Measurements from ENCODE around the gene PLOD1. TPM values are rescaled to one million over a fixed set of nuclear protein-coding genes. Genes with fewer than 3 reads are reported as not detected.

Gene PLOD1
- total and polyA plus RNA-seq, 12 donors = 27.3 to 102 (median 48.5) TPM

DNA sequence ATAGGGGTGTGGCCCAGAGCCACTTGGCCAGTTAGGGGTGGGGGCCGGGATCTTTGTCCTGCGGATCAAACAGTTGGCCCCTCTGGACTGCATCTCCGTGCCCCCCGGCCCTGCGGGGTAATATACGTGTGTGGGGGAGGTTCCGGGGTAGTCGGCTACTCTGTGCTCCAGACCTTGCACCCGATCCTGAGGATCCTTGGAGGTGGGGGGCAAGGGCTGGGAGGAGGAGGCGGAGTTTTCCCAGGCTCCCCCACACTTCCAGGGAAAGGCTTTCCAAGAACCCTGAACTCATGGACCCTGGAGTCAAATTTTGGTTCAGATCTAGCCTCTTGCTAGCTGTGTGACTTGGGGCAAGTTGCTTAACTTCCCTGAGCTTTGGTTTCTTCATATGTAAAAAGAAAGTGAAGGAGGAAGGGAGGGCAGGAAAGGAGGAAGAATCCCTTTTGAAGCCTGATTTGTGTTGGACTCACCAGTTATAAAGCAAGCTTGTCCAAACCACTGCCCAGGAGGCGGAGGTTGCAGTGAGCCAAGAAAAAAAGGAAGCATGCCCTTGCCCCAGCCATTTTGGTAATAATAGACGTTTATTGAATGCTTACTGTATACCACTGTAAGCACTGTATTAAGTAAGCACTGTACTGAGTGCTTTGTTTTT lies 85.5 kb downstream of the PLOD1 start:
- peak overlapping the region; percentile 77 to 98 (median 90) for H3K4me3 ChIP-seq
- intact Hi-C loops (cut with DNase I) = loop anchor here in 3 of 10 donors (5.0 to 10.0 kb wide), 3 partner anchors 48 to 185 kb away; partner anchors contain the start of gene NPPA (in 1 of the 3)
- H3K27me3 ChIP-seq = no peaks in the 10 kb centered on the region
- H3K36me3 ChIP-seq = peaks cover 0 to 36% (median 24%) of the 10 kb centered on the region in 9 donors
- DNase-seq (no peak), ATAC-seq (peak in 7 of 8 donors; percentile 1 to 40 (median 8))
- 13% methylated on average over 12 of the region's 12 CpGs for WGBS, 2 donors
- H3K9me3 ChIP-seq = no peaks in the 10 kb centered on the region
- peaks cover 0 to 18% (median 14%) of the 10 kb centered on the region in 9 donors for H3K4me1 ChIP-seq
- TF ChIP-seq, protein P1, sequence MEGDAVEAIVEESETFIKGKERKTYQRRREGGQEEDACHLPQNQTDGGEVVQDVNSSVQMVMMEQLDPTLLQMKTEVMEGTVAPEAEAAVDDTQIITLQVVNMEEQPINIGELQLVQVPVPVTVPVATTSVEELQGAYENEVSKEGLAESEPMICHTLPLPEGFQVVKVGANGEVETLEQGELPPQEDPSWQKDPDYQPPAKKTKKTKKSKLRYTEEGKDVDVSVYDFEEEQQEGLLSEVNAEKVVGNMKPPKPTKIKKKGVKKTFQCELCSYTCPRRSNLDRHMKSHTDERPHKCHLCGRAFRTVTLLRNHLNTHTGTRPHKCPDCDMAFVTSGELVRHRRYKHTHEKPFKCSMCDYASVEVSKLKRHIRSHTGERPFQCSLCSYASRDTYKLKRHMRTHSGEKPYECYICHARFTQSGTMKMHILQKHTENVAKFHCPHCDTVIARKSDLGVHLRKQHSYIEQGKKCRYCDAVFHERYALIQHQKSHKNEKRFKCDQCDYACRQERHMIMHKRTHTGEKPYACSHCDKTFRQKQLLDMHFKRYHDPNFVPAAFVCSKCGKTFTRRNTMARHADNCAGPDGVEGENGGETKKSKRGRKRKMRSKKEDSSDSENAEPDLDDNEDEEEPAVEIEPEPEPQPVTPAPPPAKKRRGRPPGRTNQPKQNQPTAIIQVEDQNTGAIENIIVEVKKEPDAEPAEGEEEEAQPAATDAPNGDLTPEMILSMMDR (IDR thresholded peaks at IDR 0.05) = no peak
- peak overlapping the region; percentile 28 to 92 (median 82) for H3K27ac ChIP-seq

DNA sequence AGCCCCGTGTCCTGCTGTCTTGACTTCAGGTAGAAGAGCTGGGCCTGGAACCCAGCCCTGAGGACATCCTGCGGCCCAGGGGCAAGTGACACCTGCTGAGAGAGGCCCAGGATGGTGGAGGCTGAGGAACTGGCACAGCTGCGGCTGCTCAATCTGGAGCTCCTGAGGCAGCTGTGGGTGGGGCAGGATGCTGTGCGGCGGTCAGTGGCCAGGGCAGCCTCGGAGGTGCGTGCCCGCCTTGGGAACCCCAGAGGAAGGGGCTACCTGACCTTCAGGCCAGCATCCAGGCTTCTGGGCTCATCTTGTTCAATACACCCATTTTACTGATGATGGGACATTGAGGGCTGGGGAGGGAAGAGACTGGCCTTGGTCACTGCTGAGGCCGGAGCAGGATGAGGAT lies 87.1 kb downstream of the PLOD1 start:
- TF ChIP-seq, protein P1 (IDR thresholded peaks at IDR 0.05) = no peak
- DNase-seq = no peak
- no peak for ATAC-seq
- Histone ChIP-seq H3K9me3 (no peaks in the 10 kb centered on the region), H3K36me3 (peaks cover 0 to 52% (median 24%) of the 10 kb centered on the region in 9 donors), H3K27ac (no peak overlapping the region), H3K27me3 (no peaks in the 10 kb centered on the region), H3K4me3 (no peak overlapping the region), H3K4me1 (peaks cover 0 to 18% (median 14%) of the 10 kb centered on the region in 9 donors)
- 86 to 92% methylated on average over 9 of the region's 9 CpGs for WGBS, 2 donors
- intact Hi-C loops (cut with DNase I) = loop anchor here in 3 of 10 donors (5.0 to 10.0 kb wide), 3 partner anchors 49 to 187 kb away; partner anchors contain the start of gene NPPA (in 1 of the 3)

DNA sequence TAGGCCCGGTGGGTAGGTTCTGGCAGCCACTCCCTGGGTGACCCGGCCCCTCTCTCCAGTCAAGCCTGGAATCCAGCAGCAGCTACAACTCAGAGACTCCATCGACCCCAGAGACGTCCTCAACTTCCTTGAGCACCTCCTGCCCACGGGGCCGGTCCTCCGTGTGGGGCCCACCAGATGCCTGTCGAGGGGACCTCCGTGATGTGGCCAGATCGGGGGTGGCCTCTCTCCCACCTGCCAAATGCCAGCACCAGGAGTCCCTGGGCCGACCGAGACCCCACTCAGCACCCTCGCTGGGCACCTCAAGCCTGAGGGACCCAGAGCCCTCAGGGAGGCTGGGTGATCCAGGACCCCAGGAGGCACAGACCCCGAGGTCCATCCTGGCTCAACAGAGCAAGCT lies 87.5 kb downstream of the PLOD1 start:
- no peak for ATAC-seq
- no peaks in the 10 kb centered on the region for H3K9me3 ChIP-seq
- no peak for DNase-seq
- intact Hi-C loops (cut with DNase I) = loop anchor here in 3 of 10 donors (5.0 to 10.0 kb wide), 3 partner anchors 50 to 187 kb away; partner anchors contain the start of gene NPPA (in 1 of the 3)
- H3K4me3 ChIP-seq = no peak overlapping the region
- TF ChIP-seq, protein P1 (IDR thresholded peaks at IDR 0.05) = no peak
- H3K4me1 ChIP-seq = peaks cover 0 to 18% (median 14%) of the 10 kb centered on the region in 9 donors
- no peaks in the 10 kb centered on the region for H3K27me3 ChIP-seq
- H3K36me3 ChIP-seq = peaks cover 0 to 56% (median 24%) of the 10 kb centered on the region in 9 donors
- WGBS, 2 donors = 92 to 94% methylated on average over 14 of the region's 14 CpGs
- H3K27ac ChIP-seq = no peak overlapping the region

Other genes starting within 250 kb of the PLOD1 start
- gene DRAXIN, start 243.0 kb upstream of the PLOD1 start, total RNA-seq = under 1 TPM in 8 of 10 donors, not detected in 2; 0.05 to 0.18 (median 0.12) TPM
- gene DRAXIN, start 243.0 kb upstream of the PLOD1 start, polyA plus RNA-seq = under 1 TPM; 0.01 to 0.07 TPM
- gene AGTRAP, start 198.6 kb upstream of the PLOD1 start, total RNA-seq = 10 to 100 TPM; 12.9 to 37.9 (median 16.9) TPM
- gene AGTRAP, start 198.6 kb upstream of the PLOD1 start, polyA plus RNA-seq = 10 to 100 TPM; 21.4 to 96.7 TPM
- gene C1orf167, start 172.5 kb upstream of the PLOD1 start, total RNA-seq = 10 to 100 TPM in 1 of 10 donors, 1 to 10 TPM in 9; 2.4 to 12.8 (median 5.1) TPM
- gene C1orf167, start 172.5 kb upstream of the PLOD1 start, polyA plus RNA-seq = 1 to 10 TPM; 7.5 to 9.0 TPM
- gene MTHFR, start 128.8 kb upstream of the PLOD1 start, total RNA-seq = 10 to 100 TPM; 28.8 to 75.8 (median 40.5) TPM
- gene MTHFR, start 128.8 kb upstream of the PLOD1 start, polyA plus RNA-seq = 10 to 100 TPM; 17.7 to 24.3 TPM
- 10 to 100 TPM; 13.3 to 20.9 (median 16.9) TPM for gene CLCN6, start 128.5 kb upstream of the PLOD1 start, total RNA-seq
- gene CLCN6, start 128.5 kb upstream of the PLOD1 start, polyA plus RNA-seq = 10 to 100 TPM in 1 of 2 donors, 1 to 10 TPM in 1; 9.1 to 13.8 TPM
- gene NPPA, start 86.9 kb upstream of the PLOD1 start, total RNA-seq = 1,000 to 10,000 TPM in 2 of 10 donors, 100 to 1,000 TPM in 5, 10 to 100 TPM in 2, 1 to 10 TPM in 1; 5.8 to 2,762 (median 663) TPM
- 1,000 to 10,000 TPM in 1 of 2 donors, 10 to 100 TPM in 1; 16.4 to 2,201 TPM for gene NPPA, start 86.9 kb upstream of the PLOD1 start, polyA plus RNA-seq
- 1,000 to 10,000 TPM in 1 of 10 donors, 100 to 1,000 TPM in 5, 10 to 100 TPM in 1, 1 to 10 TPM in 3; 1.1 to 4,616 (median 291) TPM for gene NPPB, start 75.8 kb upstream of the PLOD1 start, total RNA-seq
- over 10,000 TPM in 1 of 2 donors, 10 to 100 TPM in 1; 46.2 to 15,996 TPM for gene NPPB, start 75.8 kb upstream of the PLOD1 start, polyA plus RNA-seq
- 10 to 100 TPM; 35.5 to 47.8 (median 39.0) TPM for gene KIAA2013, start 8.3 kb upstream of the PLOD1 start, total RNA-seq
- 10 to 100 TPM; 23.3 to 44.7 TPM for gene KIAA2013, start 8.3 kb upstream of the PLOD1 start, polyA plus RNA-seq
- gene MFN2, start 45.7 kb downstream of the PLOD1 start, total RNA-seq = 1,000 to 10,000 TPM in 1 of 10 donors, 100 to 1,000 TPM in 9; 470 to 1,066 (median 788) TPM
- gene MFN2, start 45.7 kb downstream of the PLOD1 start, polyA plus RNA-seq = 100 to 1,000 TPM; 154 to 171 TPM
- gene MIIP, start 84.8 kb downstream of the PLOD1 start, total RNA-seq = 10 to 100 TPM; 10.2 to 17.4 (median 15.0) TPM
- gene MIIP, start 84.8 kb downstream of the PLOD1 start, polyA plus RNA-seq = 10 to 100 TPM; 25.5 to 35.2 TPM
- 1 to 10 TPM in 5 of 10 donors, under 1 TPM in 5; 0.21 to 1.7 (median 0.97) TPM for gene TNFRSF8, start 128.6 kb downstream of the PLOD1 start, total RNA-seq
- 1 to 10 TPM; 1.4 to 2.4 TPM for gene TNFRSF8, start 128.6 kb downstream of the PLOD1 start, polyA plus RNA-seq
- gene TNFRSF1B, start 232.3 kb downstream of the PLOD1 start, total RNA-seq = 10 to 100 TPM in 8 of 10 donors, 1 to 10 TPM in 2; 8.0 to 55.4 (median 15.7) TPM
- 10 to 100 TPM; 11.9 to 15.3 TPM for gene TNFRSF1B, start 232.3 kb downstream of the PLOD1 start, polyA plus RNA-seq